Measurements from ENCODE around the gene SOX4. TPM values are rescaled to one million over a fixed set of nuclear protein-coding genes. Genes with fewer than 3 reads are reported as not detected.

Gene SOX4
- total RNA-seq, 2 experiments from 2014 or later, result 0.05 to 0.12 TPM

GRCh38 chr6:21587179-21587960 is 6.2 kb upstream of the SOX4 start:
- Mint-ChIP-seq H3K4me3 (peak overlapping the region; percentile 82), H3K4me1 (ENCODE audit: low read depth) (peaks cover 12% of the 10 kb centered on the region), H3K27me3 (peaks cover 42% of the 10 kb centered on the region), H3K27ac (no peak overlapping the region), H3K36me3 (no peaks in the 10 kb centered on the region), H3K9me3 (peaks cover 3% of the 10 kb centered on the region)
- CTCF ChIA-PET, result interaction anchor here (1.6 to 8.8 kb wide), 5 partner anchors 10 to 1032 kb away, joined by 6 to 107 read pairs (median 8); no protein-coding TSS in a partner anchor
- POLR2A ChIA-PET, result interaction anchor here (1.4 to 1.6 kb wide), 2 partner anchors 49 to 185 kb away, joined by 4 read pairs; no protein-coding TSS in a partner anchor
- intact Hi-C loops (cut with micrococcal nuclease), result loop anchor here (5.0 to 10.0 kb wide), 3 partner anchors 213 to 1005 kb away; no protein-coding TSS in a partner anchor
- peak; percentile 27 for DNase-seq

GRCh38 chr6:21587961-21588480 is 5.5 kb upstream of the SOX4 start:
- intact Hi-C loops (cut with micrococcal nuclease), result loop anchor here (2.0 to 10.0 kb wide), 6 partner anchors 149 to 1187 kb away; partner anchors contain the start of gene E2F3
- Mint-ChIP-seq H3K9me3 (no peaks in the 10 kb centered on the region), H3K36me3 (no peaks in the 10 kb centered on the region), H3K4me3 (peak overlapping the region; percentile 82), H3K27me3 (peaks cover 41% of the 10 kb centered on the region), H3K27ac (no peak overlapping the region), H3K4me1 (ENCODE audit: low read depth) (peaks cover 12% of the 10 kb centered on the region)
- DNase-seq, result peak; percentile 35
- ChIA-PET CTCF (interaction anchor here (1.2 to 8.8 kb wide), 7 partner anchors 9 to 1033 kb away, joined by 3 to 107 read pairs (median 8); no protein-coding TSS in a partner anchor), POLR2A (interaction anchor here (1.4 to 1.6 kb wide), 2 partner anchors 50 to 186 kb away, joined by 4 read pairs; no protein-coding TSS in a partner anchor)

GRCh38 chr6:21588481-21589351 is 4.8 kb upstream of the SOX4 start:
- DNase-seq, result peak; percentile 42
- no peak overlapping the region for H3K27ac Mint-ChIP-seq
- intact Hi-C loops (cut with micrococcal nuclease), result loop anchor here (1.0 to 10.0 kb wide), 8 partner anchors 150 to 1188 kb away; partner anchors contain the start of gene E2F3
- ChIA-PET CTCF (interaction anchor here (0.6 to 8.8 kb wide), 12 partner anchors 9 to 1034 kb away, joined by 3 to 107 read pairs (median 6); no protein-coding TSS in a partner anchor), POLR2A (interaction anchor here (1.6 kb wide), 1 partner anchor 50 kb away, joined by 4 read pairs; no protein-coding TSS in a partner anchor)
- peaks cover 40% of the 10 kb centered on the region for H3K27me3 Mint-ChIP-seq
- H3K9me3 Mint-ChIP-seq, result no peaks in the 10 kb centered on the region
- H3K36me3 Mint-ChIP-seq, result no peaks in the 10 kb centered on the region
- H3K4me3 Mint-ChIP-seq, result peak overlapping the region; percentile 82
- peaks cover 12% of the 10 kb centered on the region for H3K4me1 Mint-ChIP-seq (ENCODE audit: low read depth)

- intact Hi-C loops (cut with micrococcal nuclease), result loop anchor here (1.0 to 10.0 kb wide), 9 partner anchors 151 to 1189 kb away; partner anchors contain the start of gene E2F3
- CTCF ChIA-PET, result interaction anchor here (0.6 to 8.8 kb wide), 8 partner anchors 8 to 1030 kb away, joined by 3 to 107 read pairs (median 3); no protein-coding TSS in a partner anchor
Measured at GRCh38 chr6:21589352-21590345, 3.9 kb upstream of the SOX4 start.

GRCh38 chr6:21590346-21590745 is 3.2 kb upstream of the SOX4 start:
- peaks cover 43% of the 10 kb centered on the region for H3K27me3 Mint-ChIP-seq
- no peak overlapping the region for H3K4me3 Mint-ChIP-seq
- H3K36me3 Mint-ChIP-seq, result no peaks in the 10 kb centered on the region
- H3K9me3 Mint-ChIP-seq, result no peaks in the 10 kb centered on the region
- ChIA-PET CTCF (interaction anchor here (8.8 kb wide), 1 partner anchor 1025 kb away, joined by 107 read pairs; no protein-coding TSS in a partner anchor), POLR2A (no interaction called here)
- DNase-seq, result no peak
- intact Hi-C loops (cut with micrococcal nuclease), result loop anchor here (5.0 kb wide), 1 partner anchor 188 kb away; no protein-coding TSS in a partner anchor
- H3K27ac Mint-ChIP-seq, result no peak overlapping the region
- peaks cover 15% of the 10 kb centered on the region for H3K4me1 Mint-ChIP-seq (ENCODE audit: low read depth)

More at GRCh38 chr6:21589352-21590345, 3.9 kb upstream of the SOX4 start:
- H3K36me3 Mint-ChIP-seq, result no peaks in the 10 kb centered on the region
- H3K4me1 Mint-ChIP-seq (ENCODE audit: low read depth), result peaks cover 13% of the 10 kb centered on the region
- peak overlapping the region; percentile 82 for H3K4me3 Mint-ChIP-seq
- H3K27ac Mint-ChIP-seq, result no peak overlapping the region
- POLR2A ChIA-PET, result no interaction called here
- peaks cover 42% of the 10 kb centered on the region for H3K27me3 Mint-ChIP-seq
- DNase-seq, result peak; percentile 86
- no peaks in the 10 kb centered on the region for H3K9me3 Mint-ChIP-seq

- ChIA-PET POLR2A (no interaction called here), CTCF (interaction anchor here (8.8 kb wide), 1 partner anchor 1026 kb away, joined by 107 read pairs; no protein-coding TSS in a partner anchor)
- intact Hi-C loops (cut with micrococcal nuclease), result loop anchor here (5.0 kb wide), 1 partner anchor 189 kb away; no protein-coding TSS in a partner anchor
- Mint-ChIP-seq H3K36me3 (peaks cover 4% of the 10 kb centered on the region), H3K4me1 (ENCODE audit: low read depth) (peaks cover 24% of the 10 kb centered on the region), H3K27ac (no peak overlapping the region), H3K9me3 (no peaks in the 10 kb centered on the region), H3K27me3 (peaks cover 42% of the 10 kb centered on the region), H3K4me3 (no peak overlapping the region)
- DNase-seq, result no peak
Measured at GRCh38 chr6:21591446-21591845, 2.1 kb upstream of the SOX4 start.

- H3K36me3 Mint-ChIP-seq, result peaks cover 4% of the 10 kb centered on the region
- intact Hi-C loops (cut with micrococcal nuclease), result loop anchor here (1.0 to 5.0 kb wide), 2 partner anchors 191 to 673 kb away; no protein-coding TSS in a partner anchor
- no peak for DNase-seq
- H3K4me3 Mint-ChIP-seq, result no peak overlapping the region
- H3K27me3 Mint-ChIP-seq, result peaks cover 43% of the 10 kb centered on the region
- H3K27ac Mint-ChIP-seq, result no peak overlapping the region
- H3K4me1 Mint-ChIP-seq (ENCODE audit: low read depth), result peaks cover 22% of the 10 kb centered on the region
- no peaks in the 10 kb centered on the region for H3K9me3 Mint-ChIP-seq
- POLR2A ChIA-PET, result interaction anchor here (0.6 kb wide), 1 partner anchor 88 kb away, joined by 6 read pairs; no protein-coding TSS in a partner anchor
- CTCF ChIA-PET, result interaction anchor here (0.6 to 8.8 kb wide), 2 partner anchors 595 to 1028 kb away, joined by 4 to 107 read pairs; no protein-coding TSS in a partner anchor
Measured at GRCh38 chr6:21592953-21593352, 598 bp upstream of the SOX4 start.

- intact Hi-C loops (cut with micrococcal nuclease), result loop anchor here (1.0 to 5.0 kb wide), 2 partner anchors 192 to 674 kb away; no protein-coding TSS in a partner anchor
- POLR2A ChIA-PET, result interaction anchor here (0.8 kb wide), 1 partner anchor 813 kb away, joined by 3 read pairs; no protein-coding TSS in a partner anchor
- Mint-ChIP-seq H3K4me1 (ENCODE audit: low read depth) (peaks cover 19% of the 10 kb centered on the region), H3K9me3 (no peaks in the 10 kb centered on the region), H3K27ac (no peak overlapping the region), H3K4me3 (no peak overlapping the region), H3K27me3 (peaks cover 48% of the 10 kb centered on the region), H3K36me3 (peaks cover 4% of the 10 kb centered on the region)
- peak; percentile 18 for DNase-seq
- CTCF ChIA-PET, result interaction anchor here (8.8 kb wide), 1 partner anchor 1029 kb away, joined by 107 read pairs; no protein-coding TSS in a partner anchor
Measured at GRCh38 chr6:21593927-21594415, 420 bp downstream of the SOX4 start.

GRCh38 chr6:21594416-21595281 is 1.1 kb downstream of the SOX4 start:
- Mint-ChIP-seq H3K9me3 (no peaks in the 10 kb centered on the region), H3K36me3 (peaks cover 4% of the 10 kb centered on the region), H3K4me3 (peak overlapping the region; percentile 76), H3K27me3 (peaks cover 50% of the 10 kb centered on the region), H3K27ac (peak overlapping the region; percentile 33), H3K4me1 (ENCODE audit: low read depth) (peaks cover 19% of the 10 kb centered on the region)
- intact Hi-C loops (cut with micrococcal nuclease), result loop anchor here (5.0 kb wide), 2 partner anchors 73 to 192 kb away; no protein-coding TSS in a partner anchor
- ChIA-PET POLR2A (interaction anchor here (0.8 kb wide), 1 partner anchor 814 kb away, joined by 3 read pairs; no protein-coding TSS in a partner anchor), CTCF (interaction anchor here (8.8 kb wide), 1 partner anchor 1029 kb away, joined by 107 read pairs; no protein-coding TSS in a partner anchor)
- DNase-seq, result peak; percentile 52

Data from activated CD4-positive, alpha-beta memory T cell treated with anti-CD3 and anti-CD28 coated beads for 36 hours (primary cell).